Retina (tissue), 1 donor: Measurements from ENCODE around the gene IL6.
"Not testable (repeated sequence)": the region's sequence is repeated elsewhere in the genome, so short reads cannot be mapped to it uniquely, and the experiment has no call there.

Source experiments
- DNase-seq: peaks from one replicate; pipeline ENCODE4 v3.0.0-alpha.2; 2016

IL6 gene

DNA sequence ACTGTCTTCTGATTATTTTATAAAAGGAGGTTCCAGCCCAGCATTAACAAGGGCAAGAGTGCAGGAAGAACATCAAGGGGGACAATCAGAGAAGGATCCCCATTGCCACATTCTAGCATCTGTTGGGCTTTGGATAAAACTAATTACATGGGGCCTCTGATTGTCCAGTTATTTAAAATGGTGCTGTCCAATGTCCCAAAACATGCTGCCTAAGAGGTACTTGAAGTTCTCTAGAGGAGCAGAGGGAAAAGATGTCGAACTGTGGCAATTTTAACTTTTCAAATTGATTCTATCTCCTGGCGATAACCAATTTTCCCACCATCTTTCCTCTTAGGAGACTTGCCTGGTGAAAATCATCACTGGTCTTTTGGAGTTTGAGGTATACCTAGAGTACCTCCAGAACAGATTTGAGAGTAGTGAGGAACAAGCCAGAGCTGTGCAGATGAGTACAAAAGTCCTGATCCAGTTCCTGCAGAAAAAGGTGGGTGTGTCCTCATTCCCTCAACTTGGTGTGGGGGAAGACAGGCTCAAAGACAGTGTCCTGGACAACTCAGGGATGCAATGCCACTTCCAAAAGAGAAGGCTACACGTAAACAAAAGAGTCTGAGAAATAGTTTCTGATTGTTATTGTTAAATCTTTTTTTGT, 2.3 kb downstream of the IL6 start:
- no peak for DNase-seq

GRCh38 chr7:22730066-22730710, 3.2 kb downstream of the IL6 start:
- no peak for DNase-seq

GRCh38 chr7:22730921-22731654, 4.1 kb downstream of the IL6 start:
- no peak for DNase-seq

GRCh38 chr7:22731766-22732165, 4.8 kb downstream of the IL6 start:
- no peak for DNase-seq

DNA sequence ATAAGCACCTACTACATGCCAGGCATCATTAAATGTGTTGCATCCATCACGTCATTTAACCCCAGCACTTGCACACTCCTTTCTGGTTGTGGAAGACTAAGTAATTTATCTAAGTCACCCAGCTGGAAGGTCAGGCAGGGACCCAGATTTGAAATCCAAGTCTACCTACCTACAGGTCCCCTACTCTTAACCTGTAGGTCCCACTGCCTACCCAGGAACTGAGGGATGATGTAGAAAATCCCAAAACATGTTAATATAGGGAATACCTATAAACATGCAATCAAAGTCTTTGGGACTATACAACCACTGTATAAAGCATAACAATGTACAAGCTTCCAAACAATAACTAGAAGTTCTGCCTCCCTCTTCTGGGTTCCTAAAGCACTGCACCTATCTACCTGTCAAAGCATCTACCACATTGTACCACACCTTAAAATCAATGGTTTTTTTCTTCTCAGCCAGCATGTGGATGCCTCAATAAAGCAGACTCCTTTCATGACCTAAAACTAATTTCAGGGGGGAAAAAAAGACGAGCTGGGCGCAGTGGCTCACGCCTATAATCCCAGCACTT, 5.6 kb downstream of the IL6 start:
- no peak for DNase-seq

DNA sequence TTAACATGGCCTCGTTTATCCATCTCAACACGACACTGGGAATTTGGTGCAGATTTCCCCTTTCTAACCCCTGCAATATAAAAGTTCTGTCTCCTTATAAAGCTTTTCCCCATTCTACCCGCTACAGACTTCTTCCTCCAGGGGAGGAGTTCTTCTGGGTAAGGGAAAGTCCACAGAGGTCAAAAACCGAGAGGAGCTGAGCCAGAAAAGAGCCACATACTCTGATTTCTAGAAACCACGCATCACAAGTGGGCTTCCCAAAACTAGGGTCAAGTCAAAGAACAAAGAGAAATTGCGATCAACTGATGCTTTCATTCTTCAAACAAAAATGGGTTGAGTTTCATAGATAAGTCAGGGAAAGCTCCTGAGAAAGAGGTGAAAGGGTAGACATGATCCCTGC, 6.8 kb downstream of the IL6 start:
- no peak for DNase-seq

GRCh38 chr7:22743014-22743413, 16.0 kb downstream of the IL6 start:
- no peak for DNase-seq

DNA sequence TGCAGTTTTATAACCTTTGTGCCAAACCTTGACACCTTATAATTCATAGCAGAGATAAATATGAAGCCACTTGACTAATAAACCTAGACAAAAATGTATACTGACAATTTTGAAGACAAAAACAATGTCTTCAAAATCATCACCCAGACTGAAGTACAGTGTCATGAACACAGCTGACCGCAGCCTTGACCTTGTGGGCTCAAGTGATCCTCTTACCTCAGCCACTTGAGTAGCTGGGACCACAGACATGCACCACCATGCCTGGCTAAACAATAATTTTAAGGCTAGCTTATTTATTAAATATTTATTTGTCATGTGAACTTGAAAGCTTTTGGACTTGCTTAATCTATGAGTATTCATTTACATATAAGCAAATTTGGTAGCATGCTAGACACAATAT, 24.3 kb downstream of the IL6 start:
- DNase-seq = no peak

GRCh38 chr7:22757338-22757994, 30.5 kb downstream of the IL6 start:
- no peak for DNase-seq

- DNase-seq = no peak
Measured at GRCh38 chr7:22758576-22758975, 31.6 kb downstream of the IL6 start.

DNA sequence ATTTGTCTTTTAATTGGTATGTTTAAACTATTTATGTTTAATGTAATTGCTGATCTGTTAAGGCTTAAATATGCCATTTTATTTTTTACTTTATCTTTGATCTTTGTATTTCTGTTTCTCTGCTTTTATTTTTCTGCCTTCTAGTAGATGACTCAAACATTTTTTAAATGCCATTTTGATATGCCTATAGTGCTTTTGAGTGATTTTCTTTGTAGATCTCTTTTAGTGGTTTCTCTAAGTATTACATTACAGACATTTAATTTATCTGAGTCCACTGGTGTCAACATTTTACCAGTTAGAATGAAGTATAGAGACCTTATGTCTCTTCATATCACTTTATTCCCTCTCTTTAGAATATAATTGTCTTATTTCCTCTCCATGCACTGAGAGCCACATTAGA, 32.7 kb downstream of the IL6 start:
- DNase-seq = no peak

GRCh38 chr7:22762866-22763265, 35.9 kb downstream of the IL6 start:
- DNase-seq = no peak

- no peak for DNase-seq
Measured at GRCh38 chr7:22765609-22766008, 38.6 kb downstream of the IL6 start.

DNA sequence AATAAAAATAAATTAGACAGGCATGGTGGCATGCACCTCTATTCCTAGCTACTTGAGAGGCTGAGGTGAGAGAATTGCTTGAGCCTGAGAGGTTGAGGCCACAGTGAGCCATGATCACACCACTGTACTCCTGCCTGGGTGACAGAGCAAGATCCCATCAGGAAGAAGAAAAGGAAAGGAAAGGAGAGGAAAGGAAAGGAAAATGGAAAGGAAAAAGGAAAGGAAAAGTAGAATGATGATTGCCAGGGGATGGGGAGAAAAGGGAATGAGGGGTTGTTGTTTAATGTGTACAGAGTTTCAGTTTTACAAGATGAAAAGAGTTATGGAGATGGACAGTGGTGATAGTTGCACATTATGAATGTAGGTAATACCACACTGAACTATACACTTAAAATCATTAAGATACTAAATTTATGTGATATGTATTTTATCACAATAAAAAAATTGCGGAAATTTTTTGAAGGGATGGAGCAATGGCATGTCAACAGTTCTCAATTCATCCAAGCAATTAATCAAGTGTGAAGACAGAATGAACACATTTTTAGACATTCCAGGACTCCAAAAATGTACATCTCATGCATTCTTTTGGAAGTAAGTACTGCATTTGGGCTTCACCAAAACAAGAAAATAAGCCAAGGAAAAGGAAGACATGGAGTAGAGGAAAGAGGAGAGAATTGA, 44.3 kb downstream of the IL6 start:
- DNase-seq = no peak

- DNase-seq = no peak
Measured at GRCh38 chr7:22771872-22772228, 44.9 kb downstream of the IL6 start.

GRCh38 chr7:22772885-22773284, 45.9 kb downstream of the IL6 start:
- no peak for DNase-seq

DNA sequence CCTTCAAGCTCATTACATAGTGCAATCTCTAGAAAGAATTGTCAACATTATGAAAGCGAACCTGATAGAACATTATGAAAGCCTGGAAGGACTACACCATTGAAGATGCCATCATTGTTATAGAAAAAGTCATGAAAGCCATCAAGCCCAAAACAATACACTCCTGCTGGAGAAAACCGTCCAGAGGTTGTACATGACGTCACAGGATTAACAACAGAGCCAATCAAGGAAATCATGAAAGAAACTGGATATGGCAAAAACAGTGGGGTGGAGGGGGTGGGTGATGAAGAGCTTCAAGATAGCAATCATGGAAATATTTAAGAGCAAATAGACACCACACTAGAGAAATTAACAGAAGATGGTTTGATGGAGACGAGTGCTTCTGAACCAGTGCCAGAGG, 50.0 kb downstream of the IL6 start:
- DNase-seq = no peak

- DNase-seq = not testable (repeated sequence)
Measured at GRCh38 chr7:22779730-22780323, 52.8 kb downstream of the IL6 start.

- DNase-seq = no peak
Measured at GRCh38 chr7:22781230-22781711, 54.3 kb downstream of the IL6 start.
